LNCAP (cell line): ENCODE data around the gene SH3BP5L.

Experiments used
- TF ChIP-seq, protein P1 (sequence below): fragments of 450-650 bp; IDR thresholded peaks from 2 replicates; pipeline ENCODE4 v1.5.1; 2017; ENCODE audit warnings: mild to moderate bottlenecking

The SH3BP5L gene

DNA sequence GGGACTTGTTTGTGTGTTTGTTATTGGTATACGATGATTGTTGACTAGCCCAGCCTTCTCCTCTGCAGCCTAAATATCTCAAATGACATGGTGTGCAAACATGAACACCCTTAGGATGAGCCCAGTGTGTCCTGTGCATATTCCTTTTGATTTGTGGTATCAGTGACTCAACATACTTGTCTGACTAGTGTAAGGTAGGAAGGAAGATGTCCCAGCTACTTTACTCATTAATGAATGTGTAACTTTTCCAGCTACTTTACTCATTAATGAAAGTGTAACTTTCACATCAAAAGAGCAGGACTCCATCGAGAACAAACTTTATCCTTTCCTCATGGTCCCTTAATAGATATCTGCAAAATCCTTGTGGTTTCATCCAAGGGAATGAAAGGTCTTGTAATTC lies 35.9 kb upstream of the SH3BP5L start:
- TF ChIP-seq, protein P1, sequence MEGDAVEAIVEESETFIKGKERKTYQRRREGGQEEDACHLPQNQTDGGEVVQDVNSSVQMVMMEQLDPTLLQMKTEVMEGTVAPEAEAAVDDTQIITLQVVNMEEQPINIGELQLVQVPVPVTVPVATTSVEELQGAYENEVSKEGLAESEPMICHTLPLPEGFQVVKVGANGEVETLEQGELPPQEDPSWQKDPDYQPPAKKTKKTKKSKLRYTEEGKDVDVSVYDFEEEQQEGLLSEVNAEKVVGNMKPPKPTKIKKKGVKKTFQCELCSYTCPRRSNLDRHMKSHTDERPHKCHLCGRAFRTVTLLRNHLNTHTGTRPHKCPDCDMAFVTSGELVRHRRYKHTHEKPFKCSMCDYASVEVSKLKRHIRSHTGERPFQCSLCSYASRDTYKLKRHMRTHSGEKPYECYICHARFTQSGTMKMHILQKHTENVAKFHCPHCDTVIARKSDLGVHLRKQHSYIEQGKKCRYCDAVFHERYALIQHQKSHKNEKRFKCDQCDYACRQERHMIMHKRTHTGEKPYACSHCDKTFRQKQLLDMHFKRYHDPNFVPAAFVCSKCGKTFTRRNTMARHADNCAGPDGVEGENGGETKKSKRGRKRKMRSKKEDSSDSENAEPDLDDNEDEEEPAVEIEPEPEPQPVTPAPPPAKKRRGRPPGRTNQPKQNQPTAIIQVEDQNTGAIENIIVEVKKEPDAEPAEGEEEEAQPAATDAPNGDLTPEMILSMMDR = no peak

DNA sequence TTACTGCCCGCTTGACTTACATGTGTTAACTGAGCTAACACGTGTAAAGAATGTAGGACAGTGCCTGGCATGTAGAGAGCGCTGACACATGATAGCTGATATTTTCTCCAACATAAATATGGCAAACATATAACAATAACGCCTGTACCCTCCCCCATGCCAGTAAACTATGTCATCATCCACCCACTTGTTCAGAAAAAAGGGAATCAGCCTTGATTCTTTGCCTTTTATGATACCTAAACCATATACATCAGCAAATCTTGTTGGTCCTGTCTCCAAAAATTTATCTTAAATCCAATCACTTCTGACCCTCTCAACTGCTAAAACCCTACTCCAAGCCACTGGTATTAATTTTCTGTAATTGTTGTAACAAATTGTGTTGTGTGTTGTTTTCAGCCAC lies 34.3 kb upstream of the SH3BP5L start:
- TF ChIP-seq, protein P1 = no peak

DNA sequence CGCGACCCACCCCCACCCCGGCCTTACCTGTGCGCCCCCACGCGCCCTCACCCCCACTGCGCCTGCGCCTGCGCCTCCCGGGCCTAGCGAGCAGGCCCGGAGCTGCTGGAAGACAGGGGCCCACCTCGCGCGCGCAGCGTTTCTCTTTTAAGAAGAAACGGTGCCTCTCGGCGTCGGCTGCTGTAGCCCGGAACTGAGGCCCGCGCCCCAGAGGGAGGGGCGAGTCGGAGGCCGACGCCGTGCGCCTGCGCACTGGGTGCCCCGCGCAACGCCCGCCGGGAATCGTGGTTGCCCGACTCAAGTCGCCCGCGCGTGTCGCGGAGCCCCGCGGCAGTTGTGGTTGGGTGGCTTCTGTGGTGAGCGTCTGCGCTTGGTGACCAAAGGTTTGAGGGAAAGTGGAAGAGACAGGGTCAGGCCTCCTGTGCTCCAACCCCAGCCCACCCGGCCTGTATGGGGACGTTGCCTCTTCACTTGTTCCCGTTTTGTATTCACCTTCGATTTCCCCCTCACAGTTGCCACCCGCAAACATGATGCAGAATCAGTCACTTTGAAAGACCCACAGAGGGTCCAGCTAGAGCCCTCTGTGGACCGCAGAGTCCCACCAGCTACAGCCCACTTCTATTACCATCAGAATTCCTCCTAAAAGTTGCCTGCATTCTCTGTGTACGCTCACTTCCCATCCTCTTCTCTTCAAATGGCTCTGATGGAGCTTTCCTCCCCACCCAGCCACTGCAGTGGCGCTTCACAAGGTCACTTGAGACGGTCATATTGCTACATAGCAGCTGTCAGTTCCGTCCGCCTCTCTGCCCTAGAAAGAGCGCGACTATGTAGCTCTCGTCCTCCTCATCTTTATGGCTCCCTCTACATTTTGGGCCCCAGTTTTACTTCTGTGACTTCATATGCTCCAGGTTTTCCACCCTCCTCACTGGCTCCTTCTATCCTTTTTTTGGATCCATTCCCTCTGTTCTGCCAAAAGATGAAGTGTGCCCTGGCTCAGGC lies 33.5 kb upstream of the SH3BP5L start, which contains the start of gene ZNF692:
TSS of gene ZNF692 (minus strand) at position 195 of the 999 bp plus-strand sequence. CDS start 776 bp downstream, outside the sequence.
- TF ChIP-seq, protein P1 = peak; percentile 2; the same call in 1 of the 2 replicates

DNA sequence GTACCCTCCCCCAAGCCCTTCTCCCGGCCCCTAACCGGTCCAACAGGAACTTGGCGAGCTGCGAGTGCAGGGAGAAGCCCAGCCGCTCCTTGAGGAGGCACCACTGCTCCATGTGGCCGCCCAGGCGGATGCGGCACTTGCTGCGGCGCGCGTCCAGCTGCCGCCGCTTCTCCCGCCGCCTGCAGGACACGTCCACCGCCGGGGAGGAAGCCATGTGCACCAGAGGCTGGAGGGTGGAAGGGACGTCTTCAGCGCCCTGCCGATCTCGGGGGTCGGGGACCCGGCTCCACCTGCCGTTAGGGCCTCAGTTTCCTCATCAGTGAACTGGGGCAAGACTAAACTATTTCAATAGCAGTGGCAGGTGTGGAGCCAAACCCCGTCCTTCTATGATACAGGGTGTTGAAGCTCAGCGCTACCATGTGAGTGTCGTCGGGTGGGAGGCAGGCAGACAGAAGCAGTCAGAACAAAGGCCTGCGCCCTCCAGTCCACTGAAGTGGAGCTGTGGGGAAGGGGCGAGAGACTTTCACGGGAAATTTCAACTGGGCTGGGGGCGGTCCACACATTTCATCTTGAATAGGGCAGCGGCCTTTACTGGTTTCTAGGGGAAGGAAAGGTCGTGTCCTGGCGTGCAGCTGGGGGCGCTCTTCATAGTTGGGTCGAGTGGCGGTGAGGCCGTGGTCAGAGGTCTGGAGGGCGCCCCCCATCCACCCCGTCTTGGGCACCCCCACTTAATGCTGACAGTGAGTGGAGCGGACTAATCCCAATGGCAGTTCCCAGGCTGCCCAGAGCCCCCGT lies 32.6 kb upstream of the SH3BP5L start:
- TF ChIP-seq, protein P1 = peak; percentile 59; the same call in 1 of the 2 replicates

DNA sequence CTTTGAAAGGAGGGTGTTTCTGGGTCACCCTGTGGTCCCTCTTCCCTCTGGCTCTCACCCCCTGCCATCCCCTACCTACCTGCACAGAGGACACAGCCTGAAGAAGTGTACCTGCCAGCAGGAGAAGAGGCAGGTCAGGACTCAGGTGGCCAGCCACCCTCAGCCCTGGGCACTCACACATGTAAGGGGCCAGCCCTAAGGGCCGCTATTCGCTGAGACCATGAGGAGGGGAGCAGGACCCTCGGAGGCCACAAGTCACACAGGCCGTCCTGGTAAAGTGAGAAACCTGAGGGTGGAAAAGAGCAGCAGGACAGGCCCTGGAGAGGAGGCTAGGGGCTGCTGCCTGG lies 32.0 kb upstream of the SH3BP5L start:
- TF ChIP-seq, protein P1 = no peak

DNA sequence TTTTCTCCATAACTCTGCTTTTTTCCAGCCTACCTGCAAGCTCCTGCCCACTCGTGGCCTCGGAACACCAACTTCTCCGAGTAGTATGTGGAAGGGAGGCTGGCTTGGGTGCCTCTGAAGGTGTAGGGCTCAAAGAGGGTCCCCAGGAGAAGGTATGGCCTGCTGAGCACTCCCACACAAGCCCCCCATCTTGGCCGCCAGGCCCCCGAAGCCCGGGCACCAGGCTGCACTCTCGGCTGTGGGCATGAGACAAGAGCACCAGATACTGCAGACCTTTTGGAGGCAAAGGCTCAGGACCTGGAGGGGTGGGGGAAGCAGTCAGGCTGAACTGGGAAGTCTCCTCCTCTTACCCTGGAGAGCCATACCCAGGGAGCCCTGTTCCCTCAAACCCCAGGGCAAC lies 31.5 kb upstream of the SH3BP5L start:
- TF ChIP-seq, protein P1 = no peak

DNA sequence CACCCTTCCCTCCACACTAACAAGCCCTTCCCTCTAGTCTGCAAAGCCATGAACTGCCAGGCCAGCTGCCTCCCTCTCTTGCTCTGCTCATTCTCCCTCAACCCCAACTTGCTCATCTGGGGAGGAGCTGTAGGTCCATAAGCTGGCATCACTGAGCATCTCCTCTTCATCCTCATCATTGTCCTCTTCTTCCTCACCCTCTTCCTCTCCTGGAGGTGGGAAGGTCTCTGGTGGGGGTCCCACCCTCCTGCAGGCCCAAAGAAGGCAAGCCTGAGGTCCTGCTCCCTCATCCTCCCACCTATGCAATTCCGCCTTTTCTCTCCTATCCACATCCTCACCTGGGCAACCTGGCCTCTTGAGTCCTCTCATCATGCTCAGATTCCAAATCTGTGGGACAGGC lies 30.5 kb upstream of the SH3BP5L start:
- TF ChIP-seq, protein P1 = no peak
